Measurements from ENCODE around the gene PDLIM3.

Gene PDLIM3

GRCh38 chr4:185467991-185468390 lies 67.3 kb downstream of the PDLIM3 start:
- no peak for DNase-seq

DNA sequence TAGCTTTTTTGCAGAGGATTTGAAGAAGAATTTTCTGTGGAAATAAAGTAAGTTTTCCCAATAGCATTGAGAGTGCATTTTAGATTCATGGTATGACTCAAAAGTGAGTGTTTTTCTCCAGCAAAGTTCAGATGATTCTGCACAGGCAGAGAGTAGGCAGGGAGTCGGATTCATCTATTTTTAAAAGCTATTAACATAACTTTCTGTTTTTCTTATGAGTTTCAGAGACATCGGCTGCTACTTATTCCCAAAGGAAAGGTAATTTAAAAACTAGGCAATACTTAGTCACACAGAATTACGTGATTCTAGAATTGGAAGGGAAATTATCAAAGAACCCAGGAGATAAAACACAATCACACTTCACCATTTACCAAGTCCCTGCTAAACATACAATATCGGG lies 68.2 kb downstream of the PDLIM3 start:
- no peak for DNase-seq

GRCh38 chr4:185465707-185466106 lies 69.6 kb downstream of the PDLIM3 start:
- DNase-seq: no peak

- no peak for DNase-seq
Measured at GRCh38 chr4:185464887-185465286, 70.4 kb downstream of the PDLIM3 start.

DNA sequence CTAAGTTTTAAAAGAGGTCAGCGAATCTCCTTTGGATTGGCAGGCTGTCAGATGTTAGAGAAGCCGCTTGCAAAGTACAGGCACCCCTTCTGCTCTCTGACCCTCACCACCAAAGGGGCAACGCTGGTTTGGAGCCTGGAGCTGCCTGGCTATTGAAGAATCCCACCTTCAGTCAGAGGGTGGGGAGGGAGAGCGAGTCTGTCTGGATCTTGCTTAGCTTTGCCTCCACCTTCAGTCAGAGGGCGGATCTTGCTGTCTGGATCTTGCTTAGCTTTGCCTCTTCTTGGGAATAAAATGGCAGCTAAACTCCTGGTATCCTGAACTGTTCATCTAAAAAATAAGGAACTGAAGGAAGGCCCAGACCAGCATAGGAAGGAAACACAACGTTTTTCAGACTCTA lies 71.1 kb downstream of the PDLIM3 start:
- no peak for DNase-seq

DNA sequence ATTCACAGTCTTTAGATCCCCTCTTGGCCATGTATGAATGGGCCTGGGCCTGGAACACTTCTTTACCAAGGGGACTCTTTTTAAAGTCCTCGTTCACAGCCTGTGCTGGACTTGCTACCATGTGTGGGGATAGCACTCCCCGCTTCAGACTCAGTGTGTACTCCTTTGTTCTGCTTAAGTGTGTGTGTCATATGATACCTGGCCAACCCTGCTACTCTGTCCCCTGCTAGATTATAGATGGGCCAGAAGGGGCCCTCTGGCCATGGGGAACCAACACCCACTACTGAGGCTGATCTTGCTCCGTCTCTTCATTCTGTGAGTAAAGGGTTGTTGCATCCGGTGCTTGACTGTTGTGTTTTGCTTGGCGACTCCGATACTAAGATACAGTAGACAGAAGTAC lies 71.8 kb downstream of the PDLIM3 start:
- DNase-seq: no peak

- no peak for DNase-seq
Measured at GRCh38 chr4:185461565-185461964, 73.7 kb downstream of the PDLIM3 start.

GRCh38 chr4:185457136-185457535 lies 78.2 kb downstream of the PDLIM3 start:
- DNase-seq: no peak

DNA sequence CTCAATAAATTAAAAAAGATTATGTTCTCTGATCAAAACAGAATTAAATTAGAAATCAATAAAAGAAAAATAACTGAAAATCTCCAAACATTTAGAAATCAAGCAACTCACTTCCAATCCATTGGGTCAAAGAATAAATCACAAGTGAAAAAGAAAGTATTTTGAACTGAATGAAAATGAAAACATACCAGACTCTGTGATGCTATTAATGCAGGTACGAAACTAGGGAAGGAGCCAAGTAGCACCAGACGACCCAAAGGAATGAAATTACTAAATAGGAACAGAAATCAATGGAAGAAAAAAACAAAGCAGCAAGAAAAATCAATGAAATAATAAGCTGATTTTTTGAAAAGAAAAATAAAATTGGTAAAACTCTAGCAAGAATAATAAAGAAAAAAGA lies 79.2 kb downstream of the PDLIM3 start:
- DNase-seq: no peak
